HG02938 (cell line): ENCODE data around the gene RMI2.

Experiments used
- ATAC-seq: cut with Tn5 transposase; IDR thresholded peaks from one replicate; pipeline ENCODE4 v1.9.1; 2021; ENCODE audit warnings: mild to moderate bottlenecking, moderate library complexity; ENCODE audit not compliant: unreplicated experiment

RMI2 gene

DNA sequence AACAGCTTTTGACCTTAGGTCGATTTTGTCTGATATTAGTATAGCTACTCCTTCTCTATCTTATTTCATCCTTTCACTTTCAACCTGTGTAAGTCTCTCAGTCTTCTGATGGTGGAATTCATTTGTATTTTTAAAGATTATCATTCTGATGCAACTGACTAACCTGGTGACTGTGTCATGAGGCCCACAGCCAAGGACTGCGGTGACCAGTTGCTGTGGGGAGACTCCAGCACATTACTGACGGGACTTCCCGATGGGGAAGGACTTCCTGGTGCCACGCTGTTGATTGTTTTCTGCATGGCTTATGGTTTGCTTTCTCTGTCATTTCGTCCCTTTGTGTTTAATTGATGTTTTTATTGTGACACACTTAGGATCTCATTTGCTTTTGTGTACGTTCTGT lies 34.2 kb downstream of the RMI2 start:
- ATAC-seq, result peak; percentile 75

DNA sequence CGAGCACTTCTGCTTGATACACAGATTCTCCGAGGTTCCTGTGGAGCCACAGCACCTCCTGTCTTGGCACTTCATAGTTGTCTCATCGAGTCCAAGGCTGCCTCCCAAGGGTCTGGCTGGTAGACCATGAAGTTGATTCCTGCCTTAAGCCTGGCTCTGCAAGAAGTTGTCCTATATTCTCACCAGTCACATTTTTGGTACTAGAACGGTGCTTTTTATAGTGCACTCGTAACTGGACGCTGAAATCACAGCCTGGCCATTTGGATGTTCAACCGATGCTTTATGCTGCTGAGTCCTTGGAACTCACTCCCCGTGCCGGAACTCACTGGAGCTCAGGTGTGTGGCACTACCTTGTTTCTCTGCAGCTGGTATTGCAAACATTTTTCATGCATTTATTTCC lies 35.6 kb downstream of the RMI2 start:
- no peak for ATAC-seq

DNA sequence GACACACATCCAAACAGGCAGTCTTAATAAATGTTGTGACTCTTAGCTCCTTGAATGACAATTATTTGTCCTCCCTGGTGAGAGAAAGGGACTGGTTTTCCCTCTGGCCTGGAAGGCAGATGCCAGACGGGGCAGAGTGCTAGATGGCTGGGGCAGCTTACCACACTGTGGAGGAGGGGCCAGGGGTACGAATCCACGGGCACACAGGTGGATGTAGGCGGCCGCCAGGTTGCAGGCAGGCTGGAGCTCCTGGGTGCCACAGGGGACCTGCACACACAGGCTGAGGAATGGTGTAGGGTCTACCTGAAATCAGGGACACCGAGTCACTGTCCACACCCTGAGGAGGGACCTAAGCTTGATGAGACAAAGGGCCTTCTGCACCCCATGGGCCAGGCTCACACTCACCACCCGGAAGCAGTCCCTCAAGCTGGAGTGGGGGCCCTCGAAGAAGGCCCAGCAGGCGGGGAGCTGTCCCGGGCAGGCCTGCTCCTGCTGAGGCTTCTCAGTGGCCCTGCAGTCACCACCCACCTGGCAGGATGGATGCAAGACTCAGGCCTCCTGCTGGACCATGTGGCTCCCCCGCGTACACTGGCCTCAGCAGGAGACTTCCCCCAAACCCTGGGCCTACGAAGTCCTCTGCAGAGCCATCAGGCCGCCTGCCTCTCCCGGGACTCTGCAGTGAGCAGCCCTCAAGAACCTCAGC lies 38.4 kb downstream of the RMI2 start:
- ATAC-seq, result no peak

DNA sequence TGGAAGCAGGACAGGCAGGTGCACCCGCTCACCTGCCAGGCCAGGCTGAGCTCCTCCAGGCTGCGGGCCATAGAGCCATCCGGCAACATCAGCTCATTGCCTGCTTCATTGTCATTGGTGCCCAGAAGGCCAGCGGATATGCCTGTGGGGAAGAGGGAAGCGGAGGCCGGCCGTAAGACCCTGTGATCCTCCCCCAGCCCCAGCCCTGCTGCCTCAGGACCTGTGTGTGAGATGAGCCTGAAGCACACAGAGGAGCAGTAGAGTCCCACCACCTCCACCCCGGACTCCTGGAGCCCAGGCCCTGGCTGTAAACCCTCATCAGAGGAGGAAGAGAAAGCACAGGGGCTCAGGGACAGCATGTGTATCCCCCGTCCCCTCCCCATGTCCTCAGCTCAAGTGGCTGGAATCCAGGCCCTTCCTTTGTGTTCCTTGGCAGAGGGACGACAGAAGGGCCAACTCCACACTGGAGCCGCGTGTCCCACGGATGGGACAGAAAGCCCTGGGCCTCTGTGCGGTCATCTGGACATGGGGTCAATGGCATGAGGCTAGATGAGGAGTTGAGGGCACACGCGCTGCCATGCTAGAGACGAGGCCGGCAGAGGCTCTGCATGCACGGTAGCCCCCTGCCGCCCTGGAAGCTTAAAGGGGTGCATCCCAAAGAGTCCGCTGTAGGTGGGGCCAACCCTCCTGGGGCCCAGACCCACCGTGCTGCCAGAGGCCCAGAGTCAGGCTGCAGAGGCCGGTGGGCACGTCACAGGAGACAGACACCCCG lies 39.1 kb downstream of the RMI2 start:
- ATAC-seq, result no peak

DNA sequence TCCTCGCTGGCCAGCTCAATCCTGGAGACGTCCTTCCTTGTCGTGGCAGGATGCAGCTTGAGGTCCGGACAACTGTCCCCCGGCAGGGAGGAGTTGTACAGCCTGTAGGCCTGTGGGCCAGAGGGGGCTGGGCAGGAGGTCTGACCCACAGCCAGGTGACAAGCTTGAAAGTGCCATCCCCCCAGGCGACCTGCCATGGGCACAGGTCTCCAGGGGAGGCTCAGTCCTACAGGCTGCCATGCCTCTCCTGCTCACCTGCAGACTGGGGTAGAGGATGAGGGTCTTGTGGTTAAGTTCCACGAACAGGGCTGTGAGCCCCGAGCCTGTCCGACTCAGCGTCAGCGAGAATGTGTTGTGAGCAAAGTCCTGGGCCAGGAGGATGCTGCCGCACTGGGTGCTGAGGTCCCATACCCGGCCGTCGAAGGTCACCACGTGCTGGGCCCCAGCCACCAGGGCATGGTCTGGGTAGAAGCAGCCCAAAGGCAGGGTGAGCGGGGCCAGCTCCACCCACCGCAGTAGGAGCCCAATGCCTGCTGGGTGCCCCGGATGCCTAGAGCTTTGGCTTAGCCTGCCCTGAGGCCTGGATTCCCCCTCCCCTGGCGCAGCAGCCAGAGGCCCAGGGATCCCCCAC lies 39.8 kb downstream of the RMI2 start:
- no peak for ATAC-seq

DNA sequence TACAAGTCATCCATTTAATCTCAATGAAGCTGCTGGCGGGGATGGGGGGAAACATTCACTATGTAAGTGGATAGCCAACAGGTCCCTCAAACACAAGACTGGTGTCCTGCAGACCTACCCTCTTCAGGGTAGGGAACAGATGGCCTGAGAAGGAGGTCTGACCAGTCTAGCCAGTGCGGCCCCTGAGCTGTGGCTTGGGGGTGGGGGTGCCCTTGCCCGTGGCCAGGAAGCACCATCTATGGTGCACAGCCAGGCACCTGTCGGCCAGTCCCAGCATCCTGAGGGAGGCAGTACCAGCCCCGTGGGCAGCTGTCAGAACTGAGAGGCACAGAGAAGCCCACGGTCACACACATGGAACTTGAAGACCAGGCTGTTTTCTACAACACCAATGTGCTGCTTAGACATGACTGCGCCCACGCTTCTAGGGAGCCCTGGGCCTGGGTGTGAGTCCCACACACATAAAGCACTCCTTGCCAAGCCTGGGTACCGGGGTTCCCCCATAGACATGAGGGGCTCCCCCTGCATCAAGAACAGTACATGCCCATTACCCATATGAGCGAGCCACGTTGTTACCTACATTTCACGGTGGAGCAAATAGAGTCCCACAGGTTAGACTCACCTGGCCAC lies 40.9 kb downstream of the RMI2 start:
- no peak for ATAC-seq

DNA sequence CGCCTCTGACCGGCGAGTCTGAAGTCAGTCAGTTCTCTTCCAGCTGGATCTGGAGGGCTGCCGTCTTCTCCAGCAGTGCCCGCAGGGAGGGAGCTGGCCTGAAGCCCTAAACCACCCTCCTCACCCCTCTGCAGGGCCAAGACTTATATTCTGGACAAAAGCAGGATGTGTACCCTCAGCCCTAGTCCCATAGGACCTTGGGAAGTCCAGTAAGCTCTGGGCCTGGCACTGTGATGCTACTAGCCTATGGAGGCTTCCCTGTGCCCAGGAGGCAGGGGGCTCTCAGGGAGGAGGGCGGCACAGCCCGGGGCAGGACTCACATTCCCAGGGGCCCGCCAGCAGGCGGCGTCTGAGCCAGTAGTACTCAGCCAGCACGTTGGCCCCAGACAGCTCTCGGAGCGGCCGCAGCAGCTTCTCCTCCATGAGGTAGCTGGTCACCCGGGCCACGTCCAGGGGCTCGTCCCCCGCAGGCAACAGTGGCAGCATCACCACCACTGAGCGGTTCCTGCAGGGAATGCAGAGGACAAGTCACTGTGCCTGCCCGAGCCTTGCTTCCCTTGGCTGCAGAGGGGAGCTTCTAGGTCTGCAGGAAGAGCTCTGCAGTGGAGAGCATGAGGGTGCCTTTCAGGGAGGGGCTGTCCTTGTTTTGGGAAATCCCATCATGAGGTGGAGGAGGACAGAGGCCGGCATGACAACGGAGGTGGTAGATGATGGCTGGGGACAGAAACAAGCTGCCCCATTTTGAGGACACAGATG lies 41.7 kb downstream of the RMI2 start:
- ATAC-seq, result no peak

DNA sequence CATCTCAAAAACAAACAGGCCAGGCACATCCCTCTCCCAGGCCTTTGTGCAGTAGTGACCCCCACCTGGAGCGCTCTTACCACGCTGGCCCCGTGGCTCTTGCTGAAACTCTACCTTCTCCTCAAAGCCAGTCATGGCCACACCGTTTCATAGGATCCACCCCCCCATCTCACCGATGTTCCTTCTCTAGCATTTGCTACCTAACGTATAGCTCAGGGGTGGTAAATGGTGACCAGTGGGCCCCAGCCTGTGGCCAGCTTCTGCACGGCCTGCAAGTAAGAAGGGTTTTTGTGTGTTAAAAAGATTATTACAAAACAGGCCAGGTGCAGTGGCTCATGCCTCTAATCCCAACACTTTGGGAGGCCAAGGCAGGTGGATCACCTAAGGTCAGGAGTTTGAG lies 43.8 kb downstream of the RMI2 start:
- no peak for ATAC-seq

DNA sequence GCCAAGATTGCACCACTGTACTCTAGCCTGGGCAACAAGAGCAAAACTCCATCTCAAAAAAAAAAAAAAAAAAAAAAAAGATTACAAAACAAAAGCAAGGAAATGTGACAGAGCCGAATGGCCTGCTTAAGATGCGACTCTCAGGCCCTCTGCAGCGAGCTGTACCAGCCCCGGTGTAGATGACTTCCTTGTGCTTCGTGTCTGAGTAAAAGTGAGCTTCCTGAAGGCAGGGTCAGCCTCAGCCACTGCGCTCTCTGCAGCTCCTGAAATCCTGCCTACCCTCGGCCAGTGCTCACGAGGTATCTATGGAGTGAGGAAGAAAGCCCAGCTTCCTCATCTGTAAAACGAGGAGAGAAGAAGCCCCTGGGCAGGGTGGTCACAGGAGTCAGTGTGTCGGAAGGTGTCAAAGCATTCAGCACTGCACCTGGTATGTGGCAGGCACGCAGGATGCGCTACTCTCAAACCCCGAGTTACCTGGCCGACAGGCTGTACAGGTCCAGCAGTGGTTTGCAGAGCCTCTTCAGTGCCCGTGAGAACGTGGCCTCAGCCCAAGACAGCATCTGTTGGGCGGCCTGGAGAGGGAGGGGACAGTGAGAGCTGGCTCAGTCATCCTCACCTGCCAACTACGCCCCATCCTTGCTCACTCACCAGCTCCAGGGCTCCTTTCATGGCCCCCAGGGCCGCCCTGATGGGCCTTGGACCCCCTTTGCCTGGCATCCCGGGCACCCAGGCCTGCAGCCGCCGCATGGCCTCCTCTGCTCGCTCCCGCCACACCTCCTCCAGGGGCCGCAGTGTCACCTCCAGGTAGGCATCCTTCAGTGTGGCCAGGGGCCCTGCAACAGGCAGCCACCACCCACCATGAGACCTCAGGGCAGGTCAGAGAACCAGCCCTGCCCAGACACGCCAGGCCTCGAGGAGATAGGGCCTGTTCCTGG lies 44.6 kb downstream of the RMI2 start:
- no peak for ATAC-seq

DNA sequence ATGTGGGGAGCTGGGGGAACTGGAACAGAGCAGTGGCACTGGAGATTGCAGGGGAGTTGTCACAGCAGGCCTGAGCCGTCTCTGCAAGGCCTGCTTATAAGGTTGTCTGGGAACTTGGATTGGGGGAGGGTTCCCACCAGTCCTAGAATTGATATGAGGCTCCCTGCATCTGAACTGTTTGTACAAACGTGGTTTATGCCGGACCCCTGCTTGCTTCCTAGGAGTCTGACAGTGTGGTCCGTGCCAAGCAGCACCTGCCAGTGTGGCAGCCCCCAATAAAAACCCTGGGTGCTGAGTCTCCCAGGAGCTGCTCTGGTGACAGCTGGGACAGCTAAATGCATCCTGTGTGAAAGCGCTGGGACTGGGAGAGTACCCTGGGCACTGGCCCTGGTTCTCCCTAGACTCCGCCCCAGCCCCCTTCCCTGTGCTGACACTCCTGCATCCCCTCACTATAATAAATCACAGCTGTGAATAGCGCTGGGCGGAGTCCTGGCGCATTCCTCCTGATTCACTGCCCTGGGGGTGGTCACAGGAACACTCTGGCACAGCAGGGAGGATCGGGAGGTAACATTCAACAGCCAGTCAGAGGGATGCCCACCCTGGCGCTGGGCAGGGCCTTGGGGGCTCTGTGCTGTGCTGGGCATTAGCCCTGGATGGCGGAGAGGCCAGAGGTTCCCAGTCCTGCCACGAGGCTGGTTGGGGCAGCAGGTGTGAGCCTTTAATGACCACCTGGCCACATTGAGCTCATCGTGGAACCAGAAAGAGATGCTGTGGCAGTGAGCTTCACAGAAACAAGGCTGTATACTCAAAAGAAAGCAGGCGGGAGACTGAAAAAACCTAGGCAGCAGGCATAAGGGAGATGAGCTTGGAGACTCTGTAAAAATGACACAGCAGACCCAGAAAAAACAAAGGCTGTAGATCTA lies 45.6 kb downstream of the RMI2 start:
- ATAC-seq, result no peak

DNA sequence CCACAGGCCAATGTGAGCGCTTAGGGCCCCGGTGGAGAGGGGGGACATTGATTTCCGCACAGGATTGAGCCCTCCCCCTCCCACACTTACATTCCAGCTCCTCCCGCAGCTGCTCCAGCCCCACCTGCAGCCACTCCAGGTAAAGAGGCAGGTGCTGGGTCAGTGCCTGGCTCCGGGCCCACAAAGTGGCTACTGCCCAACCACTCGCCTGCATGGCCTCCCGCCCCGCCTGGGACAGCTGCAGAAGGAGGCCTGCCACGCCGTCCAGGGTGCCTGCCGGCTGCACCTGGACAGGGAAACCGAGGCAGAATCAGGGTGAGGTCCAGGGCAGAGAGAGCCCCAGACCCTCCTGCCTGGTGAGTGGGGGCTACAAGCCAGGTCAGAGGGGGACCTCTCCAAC lies 46.3 kb downstream of the RMI2 start:
- ATAC-seq, result no peak

DNA sequence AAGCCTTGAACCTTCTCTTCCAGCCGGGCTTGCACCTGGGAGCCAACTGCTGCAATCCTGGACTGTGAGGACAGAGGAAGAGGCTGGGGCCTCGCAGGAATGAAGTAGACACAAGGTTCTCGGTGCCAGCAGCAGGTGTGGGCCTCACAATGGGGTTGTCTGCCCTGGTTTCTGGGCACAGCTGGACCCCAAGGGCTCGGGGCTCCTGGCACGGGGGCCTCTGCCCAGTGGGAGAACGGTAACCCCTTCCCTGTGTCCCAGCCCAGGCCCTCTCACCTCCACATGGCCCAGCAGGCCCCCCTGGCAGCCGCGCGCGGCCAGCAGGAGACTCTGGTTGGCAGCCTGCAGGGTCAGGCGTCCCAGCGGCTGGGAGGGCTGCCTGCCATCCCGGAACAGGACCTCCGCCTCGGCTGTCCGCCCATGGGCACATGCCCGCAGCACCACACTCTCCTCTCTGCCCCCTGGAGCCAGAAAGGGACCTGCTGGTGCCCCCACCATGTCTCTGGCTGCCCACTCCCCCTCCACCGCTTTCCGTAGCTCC lies 46.9 kb downstream of the RMI2 start:
- ATAC-seq, result no peak

DNA sequence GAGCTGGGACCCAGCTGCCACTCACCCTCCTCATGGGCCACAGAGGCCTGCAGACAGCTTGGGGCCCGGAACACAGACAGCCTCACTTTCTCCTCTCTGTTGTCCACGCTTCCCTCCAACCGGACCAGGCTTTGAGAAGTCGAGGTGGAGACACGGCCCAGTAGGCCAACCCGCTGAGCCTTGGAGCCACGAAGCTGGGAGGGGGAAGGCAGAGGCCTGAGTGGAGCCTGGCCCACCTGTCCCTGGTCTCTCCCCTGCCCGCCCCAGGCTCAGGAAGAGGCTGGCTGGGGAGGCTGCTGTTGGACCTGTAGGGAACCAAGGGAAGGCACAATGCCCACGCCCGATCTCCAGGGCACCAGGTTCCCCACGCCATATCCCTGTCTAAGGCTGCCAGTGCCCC lies 48.1 kb downstream of the RMI2 start:
- no peak for ATAC-seq

DNA sequence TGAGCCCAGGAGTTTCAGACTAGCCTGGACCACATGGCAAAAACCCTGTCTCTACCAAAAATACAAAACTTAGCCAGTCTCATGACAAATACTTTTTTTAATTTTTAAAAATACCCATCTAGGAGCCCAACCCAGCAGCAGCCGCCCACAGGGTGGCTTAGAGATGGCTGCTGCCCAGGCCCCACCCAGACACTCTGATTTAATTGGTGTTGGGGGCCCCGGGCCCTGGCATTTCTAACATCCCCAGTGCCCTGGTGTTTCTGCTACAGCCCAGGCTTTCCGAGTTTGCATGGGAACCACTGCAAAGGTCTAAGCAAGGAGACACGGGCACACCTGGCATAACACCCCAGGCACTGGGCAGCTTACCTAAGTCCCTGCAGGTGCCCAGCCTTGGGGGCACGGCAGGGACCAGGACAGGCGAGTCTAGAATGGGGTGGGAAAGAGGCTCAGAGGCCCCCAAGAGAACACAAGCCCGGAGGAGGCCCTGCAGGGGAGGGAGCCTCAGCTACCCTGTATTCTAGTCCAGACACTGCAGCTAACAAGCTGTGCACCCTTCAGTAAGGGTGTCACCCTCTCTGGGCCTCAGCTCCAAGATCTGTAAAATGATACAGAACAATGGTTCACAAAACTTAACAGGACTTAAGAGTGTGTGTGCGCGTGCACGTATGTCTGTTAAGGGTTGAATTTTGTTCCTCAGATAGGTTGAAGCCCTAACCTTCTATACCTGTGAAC lies 48.8 kb downstream of the RMI2 start:
- ATAC-seq, result no peak

DNA sequence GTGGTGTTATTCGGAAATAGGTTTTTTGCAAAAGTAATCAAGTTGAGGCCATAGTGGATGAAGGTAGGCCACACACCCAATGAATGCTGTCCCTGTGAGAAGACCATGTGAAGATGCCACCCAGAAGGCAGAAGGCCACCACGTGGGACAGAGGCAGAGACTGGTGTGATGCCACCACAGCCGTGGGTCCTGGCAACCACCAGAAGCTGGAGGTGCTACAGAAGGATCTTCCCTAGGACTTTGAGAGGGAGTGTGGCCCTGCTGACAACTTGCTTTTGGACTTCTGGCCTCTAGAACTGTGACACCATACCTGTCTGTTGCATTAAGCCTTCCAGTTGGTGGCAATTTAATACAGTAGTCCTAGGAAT lies 49.3 kb downstream of the RMI2 start:
- ATAC-seq, result no peak

DNA sequence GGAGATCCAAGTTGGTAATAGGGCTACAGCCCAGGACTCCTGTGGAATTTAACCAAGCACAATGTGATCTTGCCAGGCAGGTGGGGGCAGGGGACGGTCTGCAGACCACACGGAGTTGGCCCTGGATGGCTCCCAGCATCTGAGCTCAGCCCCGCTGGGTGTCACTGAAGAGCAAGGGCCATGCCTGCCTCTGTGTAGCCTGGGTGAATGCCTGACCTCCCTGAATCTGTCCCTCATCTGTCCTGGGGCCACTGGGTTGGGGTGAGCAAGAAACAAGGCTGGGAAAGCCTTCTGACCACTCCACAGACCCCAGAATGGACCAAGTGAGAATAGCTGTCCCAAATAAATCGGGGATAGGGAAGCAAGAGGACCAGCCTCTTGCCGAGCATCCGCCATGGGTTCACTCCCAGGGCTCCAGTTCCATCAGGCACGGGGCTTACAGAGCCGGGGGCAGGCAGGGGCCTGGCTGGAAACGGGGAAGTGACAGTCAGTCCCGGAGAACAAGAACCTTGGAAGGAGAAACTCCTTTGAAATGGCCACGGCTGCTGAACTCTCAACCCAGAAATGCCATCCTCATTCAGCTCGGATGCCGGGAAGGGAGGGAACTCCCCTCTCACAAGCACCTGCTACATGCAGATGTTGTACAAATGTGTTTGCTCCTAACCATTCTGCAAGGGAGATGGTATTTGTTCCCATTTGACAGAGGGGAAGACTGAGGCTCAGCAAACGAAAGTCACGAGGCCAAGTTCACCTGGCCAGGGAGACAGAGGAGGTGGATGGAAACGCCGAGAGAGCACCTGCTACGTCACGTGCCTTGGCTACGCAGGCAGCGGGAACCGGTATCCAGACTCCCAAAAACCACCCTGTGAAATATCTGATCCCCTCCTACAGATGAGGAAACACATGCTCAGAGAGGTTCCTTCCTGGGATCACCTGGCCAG lies 50.0 kb downstream of the RMI2 start:
- ATAC-seq, result no peak

DNA sequence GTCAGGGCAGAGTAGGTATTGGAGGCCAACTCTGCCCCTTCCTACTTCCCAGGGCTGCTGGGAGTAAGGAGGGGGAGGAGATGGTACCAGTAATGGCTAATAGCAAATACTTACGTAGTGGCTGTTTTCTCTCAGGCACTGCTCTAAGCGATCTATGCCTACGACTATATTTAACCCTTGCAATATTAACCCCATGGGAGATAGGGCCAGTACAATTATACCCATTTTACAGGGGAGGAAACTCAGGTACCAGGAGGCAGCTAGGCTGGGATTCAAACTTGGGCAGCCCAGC lies 50.6 kb downstream of the RMI2 start:
- ATAC-seq, result no peak
